Measurements from ENCODE around the gene NATD1. TPM values are rescaled to one million over a fixed set of nuclear protein-coding genes. Genes with fewer than 3 reads are reported as not detected.

Gene NATD1
- total and polyA plus RNA-seq, 9 of the 15 experiments (the other 6 are each of a cell fraction or from before 2014, with no cell fraction given) = 0.24 to 5.4 (median 1.6) TPM

DNA sequence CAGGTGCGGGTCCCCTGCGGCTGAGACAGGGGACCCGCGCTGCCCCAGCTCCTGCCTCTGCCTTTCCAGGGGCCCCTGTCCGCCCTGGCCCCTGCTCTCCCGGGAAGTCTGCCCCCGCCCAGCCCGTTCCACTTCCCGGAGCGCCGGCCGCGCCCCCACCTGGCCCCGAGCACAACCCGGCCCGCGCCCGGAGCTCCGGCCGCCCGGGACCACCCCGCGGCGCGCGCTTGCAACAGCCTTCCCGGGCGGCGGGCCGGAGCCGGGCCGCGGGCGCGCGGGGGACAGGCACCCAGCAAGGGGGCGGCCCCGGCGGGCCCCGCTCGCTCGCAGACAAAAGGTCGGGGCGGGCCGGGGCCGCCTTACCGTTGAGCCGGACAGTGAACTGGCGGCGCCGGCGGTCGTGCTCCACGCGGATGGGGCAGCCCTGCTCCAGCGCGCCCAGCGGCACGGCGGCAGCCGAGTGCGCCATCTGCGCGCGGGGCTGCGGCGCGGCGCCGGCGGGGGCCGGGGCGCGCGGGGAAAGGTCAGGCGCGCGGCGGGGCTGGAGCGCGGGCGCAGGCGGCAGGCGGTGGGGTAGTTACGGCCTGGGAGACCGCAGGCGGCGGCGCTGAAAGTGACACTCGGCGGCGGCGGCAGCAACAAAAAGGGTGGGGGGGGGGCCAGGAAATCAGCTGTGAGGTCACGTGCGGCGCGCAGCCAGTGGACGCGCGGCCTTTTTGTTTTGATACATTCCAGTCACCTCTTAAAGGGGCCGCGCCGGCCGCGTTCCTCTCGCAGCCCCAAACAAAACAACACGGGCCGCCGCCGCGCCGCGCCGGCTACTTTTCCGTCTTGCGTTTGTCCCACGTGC is at the start of gene NATD1 (continued):
- TF ChIP-seq, protein P1, sequence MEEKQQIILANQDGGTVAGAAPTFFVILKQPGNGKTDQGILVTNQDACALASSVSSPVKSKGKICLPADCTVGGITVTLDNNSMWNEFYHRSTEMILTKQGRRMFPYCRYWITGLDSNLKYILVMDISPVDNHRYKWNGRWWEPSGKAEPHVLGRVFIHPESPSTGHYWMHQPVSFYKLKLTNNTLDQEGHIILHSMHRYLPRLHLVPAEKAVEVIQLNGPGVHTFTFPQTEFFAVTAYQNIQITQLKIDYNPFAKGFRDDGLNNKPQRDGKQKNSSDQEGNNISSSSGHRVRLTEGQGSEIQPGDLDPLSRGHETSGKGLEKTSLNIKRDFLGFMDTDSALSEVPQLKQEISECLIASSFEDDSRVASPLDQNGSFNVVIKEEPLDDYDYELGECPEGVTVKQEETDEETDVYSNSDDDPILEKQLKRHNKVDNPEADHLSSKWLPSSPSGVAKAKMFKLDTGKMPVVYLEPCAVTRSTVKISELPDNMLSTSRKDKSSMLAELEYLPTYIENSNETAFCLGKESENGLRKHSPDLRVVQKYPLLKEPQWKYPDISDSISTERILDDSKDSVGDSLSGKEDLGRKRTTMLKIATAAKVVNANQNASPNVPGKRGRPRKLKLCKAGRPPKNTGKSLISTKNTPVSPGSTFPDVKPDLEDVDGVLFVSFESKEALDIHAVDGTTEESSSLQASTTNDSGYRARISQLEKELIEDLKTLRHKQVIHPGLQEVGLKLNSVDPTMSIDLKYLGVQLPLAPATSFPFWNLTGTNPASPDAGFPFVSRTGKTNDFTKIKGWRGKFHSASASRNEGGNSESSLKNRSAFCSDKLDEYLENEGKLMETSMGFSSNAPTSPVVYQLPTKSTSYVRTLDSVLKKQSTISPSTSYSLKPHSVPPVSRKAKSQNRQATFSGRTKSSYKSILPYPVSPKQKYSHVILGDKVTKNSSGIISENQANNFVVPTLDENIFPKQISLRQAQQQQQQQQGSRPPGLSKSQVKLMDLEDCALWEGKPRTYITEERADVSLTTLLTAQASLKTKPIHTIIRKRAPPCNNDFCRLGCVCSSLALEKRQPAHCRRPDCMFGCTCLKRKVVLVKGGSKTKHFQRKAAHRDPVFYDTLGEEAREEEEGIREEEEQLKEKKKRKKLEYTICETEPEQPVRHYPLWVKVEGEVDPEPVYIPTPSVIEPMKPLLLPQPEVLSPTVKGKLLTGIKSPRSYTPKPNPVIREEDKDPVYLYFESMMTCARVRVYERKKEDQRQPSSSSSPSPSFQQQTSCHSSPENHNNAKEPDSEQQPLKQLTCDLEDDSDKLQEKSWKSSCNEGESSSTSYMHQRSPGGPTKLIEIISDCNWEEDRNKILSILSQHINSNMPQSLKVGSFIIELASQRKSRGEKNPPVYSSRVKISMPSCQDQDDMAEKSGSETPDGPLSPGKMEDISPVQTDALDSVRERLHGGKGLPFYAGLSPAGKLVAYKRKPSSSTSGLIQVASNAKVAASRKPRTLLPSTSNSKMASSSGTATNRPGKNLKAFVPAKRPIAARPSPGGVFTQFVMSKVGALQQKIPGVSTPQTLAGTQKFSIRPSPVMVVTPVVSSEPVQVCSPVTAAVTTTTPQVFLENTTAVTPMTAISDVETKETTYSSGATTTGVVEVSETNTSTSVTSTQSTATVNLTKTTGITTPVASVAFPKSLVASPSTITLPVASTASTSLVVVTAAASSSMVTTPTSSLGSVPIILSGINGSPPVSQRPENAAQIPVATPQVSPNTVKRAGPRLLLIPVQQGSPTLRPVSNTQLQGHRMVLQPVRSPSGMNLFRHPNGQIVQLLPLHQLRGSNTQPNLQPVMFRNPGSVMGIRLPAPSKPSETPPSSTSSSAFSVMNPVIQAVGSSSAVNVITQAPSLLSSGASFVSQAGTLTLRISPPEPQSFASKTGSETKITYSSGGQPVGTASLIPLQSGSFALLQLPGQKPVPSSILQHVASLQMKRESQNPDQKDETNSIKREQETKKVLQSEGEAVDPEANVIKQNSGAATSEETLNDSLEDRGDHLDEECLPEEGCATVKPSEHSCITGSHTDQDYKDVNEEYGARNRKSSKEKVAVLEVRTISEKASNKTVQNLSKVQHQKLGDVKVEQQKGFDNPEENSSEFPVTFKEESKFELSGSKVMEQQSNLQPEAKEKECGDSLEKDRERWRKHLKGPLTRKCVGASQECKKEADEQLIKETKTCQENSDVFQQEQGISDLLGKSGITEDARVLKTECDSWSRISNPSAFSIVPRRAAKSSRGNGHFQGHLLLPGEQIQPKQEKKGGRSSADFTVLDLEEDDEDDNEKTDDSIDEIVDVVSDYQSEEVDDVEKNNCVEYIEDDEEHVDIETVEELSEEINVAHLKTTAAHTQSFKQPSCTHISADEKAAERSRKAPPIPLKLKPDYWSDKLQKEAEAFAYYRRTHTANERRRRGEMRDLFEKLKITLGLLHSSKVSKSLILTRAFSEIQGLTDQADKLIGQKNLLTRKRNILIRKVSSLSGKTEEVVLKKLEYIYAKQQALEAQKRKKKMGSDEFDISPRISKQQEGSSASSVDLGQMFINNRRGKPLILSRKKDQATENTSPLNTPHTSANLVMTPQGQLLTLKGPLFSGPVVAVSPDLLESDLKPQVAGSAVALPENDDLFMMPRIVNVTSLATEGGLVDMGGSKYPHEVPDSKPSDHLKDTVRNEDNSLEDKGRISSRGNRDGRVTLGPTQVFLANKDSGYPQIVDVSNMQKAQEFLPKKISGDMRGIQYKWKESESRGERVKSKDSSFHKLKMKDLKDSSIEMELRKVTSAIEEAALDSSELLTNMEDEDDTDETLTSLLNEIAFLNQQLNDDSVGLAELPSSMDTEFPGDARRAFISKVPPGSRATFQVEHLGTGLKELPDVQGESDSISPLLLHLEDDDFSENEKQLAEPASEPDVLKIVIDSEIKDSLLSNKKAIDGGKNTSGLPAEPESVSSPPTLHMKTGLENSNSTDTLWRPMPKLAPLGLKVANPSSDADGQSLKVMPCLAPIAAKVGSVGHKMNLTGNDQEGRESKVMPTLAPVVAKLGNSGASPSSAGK (IDR thresholded peaks at IDR 0.05) = peak; percentile 41; the same call in 1 of the 2 replicates
- no peak for TF ChIP-seq ZNF124 (CRISPR knock-in tag; IDR thresholded peaks at IDR 0.05)
- no peak for TF ChIP-seq NCOA4 (IDR thresholded peaks at IDR 0.05; ENCODE audit: partially characterized antibody)
- TF ChIP-seq TRIM28 (IDR thresholded peaks at IDR 0.05) = no peak
- TF ChIP-seq BCOR (IDR thresholded peaks at IDR 0.05) = no peak
- peak; percentile 95 for TF ChIP-seq DACH1 (IDR thresholded peaks at IDR 0.05; ENCODE audit: partially characterized antibody)
- no peak for TF ChIP-seq TCF7 (IDR thresholded peaks at IDR 0.05; ENCODE audit: borderline replicate concordance)
- no peak for TF ChIP-seq NFE2 (IDR thresholded peaks at IDR 0.05; ENCODE audit: low read depth)
- TF ChIP-seq KLF1 (tag; IDR thresholded peaks at IDR 0.05) = no peak
- no peak for TF ChIP-seq RBM39 (optimal IDR thresholded peaks at IDR 0.05; ENCODE audit: low read depth, low read length)
- peak; percentile 36 for TF ChIP-seq TEAD4 (IDR thresholded peaks at IDR 0.05; ENCODE audit: low read length)
- TF ChIP-seq TEAD4 (CRISPR knock-in tag; IDR thresholded peaks at IDR 0.05; ENCODE audit: borderline replicate concordance) = no peak
- no peak for TF ChIP-seq TEAD2 (tag; IDR thresholded peaks at IDR 0.05)
- TF ChIP-seq HNRNPLL (IDR thresholded peaks at IDR 0.05; ENCODE audit: low read depth, low read length, poor library complexity, severe bottlenecking) = peak; percentile 37
- peak; percentile 89 for TF ChIP-seq RAD51 (IDR thresholded peaks at IDR 0.05; ENCODE audit: borderline replicate concordance, low read depth)
- TF ChIP-seq, protein P2, sequence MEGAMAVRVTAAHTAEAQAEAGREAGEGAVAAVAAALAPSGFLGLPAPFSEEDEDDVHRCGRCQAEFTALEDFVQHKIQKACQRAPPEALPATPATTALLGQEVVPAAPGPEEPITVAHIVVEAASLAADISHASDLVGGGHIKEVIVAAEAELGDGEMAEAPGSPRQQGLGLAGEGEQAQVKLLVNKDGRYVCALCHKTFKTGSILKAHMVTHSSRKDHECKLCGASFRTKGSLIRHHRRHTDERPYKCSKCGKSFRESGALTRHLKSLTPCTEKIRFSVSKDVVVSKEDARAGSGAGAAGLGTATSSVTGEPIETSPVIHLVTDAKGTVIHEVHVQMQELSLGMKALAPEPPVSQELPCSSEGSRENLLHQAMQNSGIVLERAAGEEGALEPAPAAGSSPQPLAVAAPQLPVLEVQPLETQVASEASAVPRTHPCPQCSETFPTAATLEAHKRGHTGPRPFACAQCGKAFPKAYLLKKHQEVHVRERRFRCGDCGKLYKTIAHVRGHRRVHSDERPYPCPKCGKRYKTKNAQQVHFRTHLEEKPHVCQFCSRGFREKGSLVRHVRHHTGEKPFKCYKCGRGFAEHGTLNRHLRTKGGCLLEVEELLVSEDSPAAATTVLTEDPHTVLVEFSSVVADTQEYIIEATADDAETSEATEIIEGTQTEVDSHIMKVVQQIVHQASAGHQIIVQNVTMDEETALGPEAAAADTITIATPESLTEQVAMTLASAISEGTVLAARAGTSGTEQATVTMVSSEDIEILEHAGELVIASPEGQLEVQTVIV (CRISPR knock-in tag; IDR thresholded peaks at IDR 0.05; ENCODE audit: borderline replicate concordance) = no peak

Data from K562 (cell line).